CD4-positive, alpha-beta memory T cell (primary cell): ENCODE measurements around the gene EDDM13. TPM values are rescaled to one million over a fixed set of nuclear protein-coding genes. Genes with fewer than 3 reads are reported as not detected.
A peak's percentile ranks its signal among the peaks of the same experiment; 100 is the strongest.

Experiments
- CTCF ChIA-PET: fragments of 350-600 bp; sonication (Branson Sonifier 250); formaldehyde crosslinking; loops from one replicate; lab custom pipeline; 2021; ENCODE audit warnings: inconsistent platforms; ENCODE audit not compliant: partially characterized antibody; lab: Charles Lee
- POLR2A ChIA-PET: fragments of 350-600 bp; sonication (Branson Sonifier 250); formaldehyde crosslinking; loops from one replicate; lab custom pipeline; 2021; ENCODE audit not compliant: partially characterized antibody; lab: Charles Lee
- DNase-seq, 5 donors: peaks; one replicate each; pipeline versions ENCODE4 v3.0.0 to v3.0.0-alpha.2; 2020 to 2022; ENCODE audit warnings: mixed read lengths in 1 of 5
- H3K27ac ChIP-seq: one replicate; pipeline ENCODE4 v1.7.0; 2013; ENCODE audit warnings: low read depth, low read length
- H3K27me3 ChIP-seq: 2 replicates; pipeline ENCODE4 v1.7.0; 2013; ENCODE audit warnings: mild to moderate bottlenecking, low read length, moderate library complexity; ENCODE audit not compliant: insufficient read depth
- H3K36me3 ChIP-seq: 2 replicates; pipeline ENCODE4 v1.7.0; 2013; ENCODE audit warnings: mild to moderate bottlenecking, low read length, moderate library complexity; ENCODE audit not compliant: insufficient read depth
- H3K4me1 ChIP-seq: 2 replicates; pipeline ENCODE4 v1.7.0; 2013; ENCODE audit warnings: mild to moderate bottlenecking, low read length, moderate library complexity; ENCODE audit not compliant: insufficient read depth
- H3K4me3 ChIP-seq, 2 donors: one replicate each; pipeline ENCODE4 v1.7.0; 2013; ENCODE audit warnings: low read length in 2 of 2, mild to moderate bottlenecking in 1 of 2
- H3K9me3 ChIP-seq, 2 donors: one replicate each; pipeline ENCODE4 v1.7.0; 2013; ENCODE audit warnings: low read length in 2 of 2, control low read depth in 1 of 2; ENCODE audit not compliant: control insufficient read depth in 1 of 2
- H3K27ac Mint-ChIP-seq, 7 donors: one replicate each; pipeline ENCODE4 v1.8.0; 2020 to 2021; ENCODE audit warnings: mixed read lengths in 7 of 7, mild to moderate bottlenecking in 6 of 7, inconsistent platforms in 3 of 7, moderate library complexity in 3 of 7
- H3K27me3 Mint-ChIP-seq, 2 donors: one replicate each; pipeline ENCODE4 v1.8.0; 2020 to 2021; ENCODE audit warnings: mixed read lengths in 2 of 2
- H3K36me3 Mint-ChIP-seq, 2 donors: one replicate each; pipeline ENCODE4 v1.8.0; 2020 to 2021; ENCODE audit warnings: mixed read lengths in 2 of 2, inconsistent platforms in 1 of 2, mild to moderate bottlenecking in 1 of 2
- H3K4me1 Mint-ChIP-seq, 4 donors: one replicate each; pipeline ENCODE4 v1.8.0; 2020 to 2021; ENCODE audit warnings: mixed read lengths in 4 of 4, mild to moderate bottlenecking in 1 of 4
- H3K4me3 Mint-ChIP-seq, 8 donors: one replicate each; pipeline ENCODE4 v1.8.0; 2020 to 2021; ENCODE audit warnings: mixed read lengths in 8 of 8, mild to moderate bottlenecking in 7 of 8, moderate library complexity in 6 of 8, inconsistent platforms in 3 of 8
- H3K9me3 Mint-ChIP-seq, 8 donors: one replicate each; pipeline ENCODE4 v1.8.0; 2020 to 2021; ENCODE audit warnings: mixed read lengths in 8 of 8, mild to moderate bottlenecking in 5 of 8, inconsistent platforms in 3 of 8, moderate library complexity in 1 of 8
- intact Hi-C: fragments of 100-400 bp; cut with micrococcal nuclease; formaldehyde crosslinking; loops from one replicate; pipeline ENCODE4 v1.15.1; 2023
- polyA plus RNA-seq, 2 donors: library from polyadenylated mRNA; unstranded; fragments of 300-500 nt; fragmentation: Illumina TruSeq; gene quantifications; one replicate each; pipeline ENCODE4 v1.2.3, GENCODE V29; 2021
- total RNA-seq, 2 experiments: library from RNA; stranded (reverse); gene quantifications; one replicate each; pipeline ENCODE4 v1.2.3, GENCODE V29; 2021

Gene EDDM13
- total and polyA plus RNA-seq, 4 experiments from 2014 or later: 1.6 TPM; not detected in 3

DNA sequence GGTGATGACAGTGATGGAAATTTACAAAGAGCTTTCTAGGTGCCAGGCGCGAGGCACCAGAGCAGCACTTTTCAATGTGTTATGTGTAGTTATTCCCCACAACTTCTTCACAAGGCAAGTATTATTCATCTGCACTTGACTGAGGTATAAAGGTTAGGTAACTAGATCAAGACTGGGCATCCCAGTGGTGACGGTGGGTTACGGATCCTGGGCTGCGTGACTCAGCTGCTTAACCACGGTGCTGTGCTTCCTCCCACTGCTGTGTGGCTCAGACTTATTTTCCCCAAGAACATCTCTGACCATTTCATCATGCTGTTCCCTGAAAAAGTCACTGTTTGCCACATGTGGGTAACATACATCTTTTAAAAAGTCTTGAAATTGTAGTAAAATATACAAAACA is 19.3 kb downstream of the EDDM13 start:
- intact Hi-C loops: no loop called here
- POLR2A ChIA-PET: no interaction called here
- H3K9me3 ChIP-seq: no peaks in the 10 kb centered on the region
- H3K4me3 ChIP-seq: no peak overlapping the region
- Mint-ChIP-seq H3K27me3 (no peaks in the 10 kb centered on the region), H3K36me3 (peaks cover 23 to 63% of the 10 kb centered on the region in 2 donors), H3K4me1 (no peaks in the 10 kb centered on the region), H3K9me3 (peaks cover 0 to 4% (median 0%) of the 10 kb centered on the region in 8 donors), H3K4me3 (no peak overlapping the region), H3K27ac (no peak overlapping the region)
- no peak overlapping the region for H3K27ac ChIP-seq
- no peaks in the 10 kb centered on the region for H3K36me3 ChIP-seq
- no peaks in the 10 kb centered on the region for H3K27me3 ChIP-seq
- no peaks in the 10 kb centered on the region for H3K4me1 ChIP-seq
- CTCF ChIA-PET: interaction anchor here (1.6 kb wide), 1 partner anchor 39 kb away, joined by 3 read pairs; no protein-coding TSS in a partner anchor
- DNase-seq: no peak

DNA sequence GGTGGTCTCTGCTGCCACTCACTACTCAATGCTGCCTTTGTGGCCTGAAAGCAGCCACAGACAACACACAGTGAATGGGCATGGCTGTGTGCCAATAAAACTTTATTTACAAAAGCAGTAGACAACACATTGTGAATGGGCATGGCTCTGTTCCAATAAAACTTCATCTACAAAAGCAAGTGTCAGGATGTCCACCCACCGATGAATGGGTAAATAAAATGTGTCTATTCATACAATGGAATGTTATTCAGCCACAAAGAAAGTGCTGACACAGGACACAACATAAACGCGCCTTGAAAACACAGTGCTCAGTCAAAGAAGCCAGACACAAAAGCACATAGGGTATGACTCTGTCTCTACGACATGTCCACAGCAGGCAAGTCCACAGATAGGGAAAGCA is 22.0 kb downstream of the EDDM13 start:
- intact Hi-C loops: no loop called here
- Mint-ChIP-seq H3K27me3 (no peaks in the 10 kb centered on the region), H3K4me3 (no peak overlapping the region), H3K9me3 (peaks cover 0 to 4% (median 0%) of the 10 kb centered on the region in 8 donors), H3K27ac (peak overlapping the region in 1 of 7 donors; percentile 11), H3K36me3 (peaks cover 25 to 61% of the 10 kb centered on the region in 2 donors), H3K4me1 (no peaks in the 10 kb centered on the region)
- POLR2A ChIA-PET: no interaction called here
- Histone ChIP-seq H3K9me3 (no peaks in the 10 kb centered on the region), H3K4me1 (no peaks in the 10 kb centered on the region), H3K36me3 (no peaks in the 10 kb centered on the region), H3K27ac (no peak overlapping the region), H3K4me3 (no peak overlapping the region), H3K27me3 (no peaks in the 10 kb centered on the region)
- DNase-seq: no peak
- CTCF ChIA-PET: no interaction called here

DNA sequence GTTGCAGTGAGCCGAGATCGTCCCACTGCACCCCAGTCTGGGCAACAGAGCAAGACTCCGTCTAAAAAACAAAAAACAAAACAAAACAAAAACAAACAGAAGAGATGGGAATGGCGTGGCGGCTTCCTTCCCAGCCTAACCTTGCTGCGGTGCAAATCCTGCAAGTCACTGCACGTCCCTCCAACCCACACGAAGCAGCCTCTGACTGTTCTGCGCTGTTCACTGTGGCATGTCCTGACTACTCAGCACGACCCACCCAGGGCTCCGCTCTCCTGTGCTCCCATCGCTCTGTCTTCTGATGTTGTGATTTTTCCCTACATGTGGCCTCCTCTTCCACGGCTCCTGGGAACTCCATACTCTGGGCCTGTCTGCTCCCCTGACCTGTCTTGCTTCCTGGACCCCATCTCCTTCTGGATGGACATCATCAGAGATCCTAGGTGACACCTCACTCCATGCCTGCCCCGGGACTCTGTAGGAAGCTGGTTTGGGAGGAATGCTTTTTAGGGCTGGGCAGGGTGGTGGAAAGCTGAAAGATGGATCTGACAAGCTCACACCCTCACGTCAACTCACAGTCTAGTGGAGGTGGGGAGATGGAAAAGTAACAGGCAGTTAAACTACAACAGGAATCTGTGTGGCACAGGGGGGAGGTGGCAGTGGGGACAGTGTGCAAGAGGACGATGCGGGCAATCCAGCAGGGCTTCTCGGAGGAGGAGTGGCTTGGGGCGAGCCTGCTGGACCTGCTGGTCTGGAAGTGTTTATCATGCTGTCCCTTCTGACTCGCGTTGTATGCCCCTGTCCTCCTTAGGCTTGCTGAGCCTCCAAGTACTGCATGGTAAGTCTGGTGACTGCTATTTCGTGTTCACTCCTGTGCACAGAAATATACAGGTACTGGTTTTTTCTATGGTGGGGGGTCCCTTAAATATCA is 23.2 kb downstream of the EDDM13 start:
- Mint-ChIP-seq H3K27ac (peak overlapping the region in 2 of 7 donors; percentile 8 to 12), H3K4me3 (no peak overlapping the region)
- CTCF ChIA-PET: no interaction called here

DNA sequence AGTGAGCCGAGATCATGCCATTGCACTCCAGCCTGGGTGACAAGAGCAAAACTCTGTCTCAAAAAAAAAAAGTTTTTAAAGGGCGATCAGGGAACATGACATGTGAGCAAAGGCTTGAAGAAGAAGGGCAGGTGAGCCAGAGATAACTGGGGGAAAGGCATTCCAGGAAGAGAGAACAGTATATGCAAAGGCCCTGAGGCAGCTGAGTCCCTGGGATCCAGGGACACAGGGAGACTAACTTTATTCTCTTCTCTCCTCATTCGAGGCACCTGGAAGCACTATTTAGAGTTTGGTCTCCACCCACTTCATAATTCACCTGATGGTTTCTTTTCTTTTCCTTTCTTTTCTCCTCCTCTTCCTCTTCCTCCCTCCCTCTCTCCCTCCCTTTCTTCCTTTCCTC is 24.5 kb downstream of the EDDM13 start:
- Mint-ChIP-seq H3K4me3 (no peak overlapping the region), H3K27ac (no peak overlapping the region), H3K9me3 (peaks cover 0 to 4% (median 0%) of the 10 kb centered on the region in 8 donors), H3K36me3 (peaks cover 23 to 55% of the 10 kb centered on the region in 2 donors), H3K27me3 (no peaks in the 10 kb centered on the region), H3K4me1 (peaks cover 7 to 16% (median 12%) of the 10 kb centered on the region in 4 donors)
- H3K9me3 ChIP-seq: no peaks in the 10 kb centered on the region
- no peaks in the 10 kb centered on the region for H3K36me3 ChIP-seq
- POLR2A ChIA-PET: no interaction called here
- no peaks in the 10 kb centered on the region for H3K27me3 ChIP-seq
- CTCF ChIA-PET: interaction anchor here (1.0 kb wide), 1 partner anchor 38 kb away, joined by 3 read pairs; no protein-coding TSS in a partner anchor
- H3K27ac ChIP-seq: no peak overlapping the region
- peaks cover 8% of the 10 kb centered on the region for H3K4me1 ChIP-seq
- intact Hi-C loops: no loop called here
- no peak overlapping the region for H3K4me3 ChIP-seq
- DNase-seq: no peak

More for the DNA sequence above, 23.2 kb downstream of the EDDM13 start:
- H3K27me3 ChIP-seq: no peaks in the 10 kb centered on the region
- no peaks in the 10 kb centered on the region for H3K4me1 ChIP-seq
- intact Hi-C loops: no loop called here
- H3K9me3 Mint-ChIP-seq: peaks cover 0 to 4% (median 0%) of the 10 kb centered on the region in 8 donors
- no peak overlapping the region for H3K4me3 ChIP-seq
- H3K27me3 Mint-ChIP-seq: no peaks in the 10 kb centered on the region
- no peak for DNase-seq
- peaks cover 26 to 63% of the 10 kb centered on the region in 2 donors for H3K36me3 Mint-ChIP-seq
- POLR2A ChIA-PET: no interaction called here
- no peak overlapping the region for H3K27ac ChIP-seq
- peaks cover 1 to 7% (median 3%) of the 10 kb centered on the region in 4 donors for H3K4me1 Mint-ChIP-seq
- no peaks in the 10 kb centered on the region for H3K36me3 ChIP-seq
- H3K9me3 ChIP-seq: no peaks in the 10 kb centered on the region

DNA sequence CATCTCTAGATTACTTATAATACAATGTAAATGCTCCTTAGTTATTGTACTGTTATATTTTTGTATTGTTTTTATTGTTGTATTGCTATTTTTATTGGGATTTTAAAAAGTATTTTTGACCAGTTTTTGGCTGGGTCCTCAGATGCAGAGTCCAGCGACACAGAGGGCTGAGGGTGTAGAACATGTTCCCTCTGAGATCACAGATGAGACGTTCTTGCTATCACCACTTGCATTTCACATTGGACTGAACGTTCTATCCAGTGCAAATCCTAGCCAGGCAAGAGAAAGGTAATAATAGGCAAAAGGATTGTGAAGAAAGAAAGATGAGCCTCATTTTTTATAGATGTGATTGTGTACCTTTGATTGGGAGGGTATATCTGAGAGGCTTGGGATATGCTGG is 27.1 kb downstream of the EDDM13 start:
- Mint-ChIP-seq H3K36me3 (peaks cover 30 to 50% of the 10 kb centered on the region in 2 donors), H3K27ac (peak overlapping the region in 1 of 7 donors; percentile 21)
- POLR2A ChIA-PET: interaction anchor here (0.7 to 1.0 kb wide), 2 partner anchors 14 to 16 kb away, joined by 3 to 5 read pairs; no protein-coding TSS in a partner anchor

DNA sequence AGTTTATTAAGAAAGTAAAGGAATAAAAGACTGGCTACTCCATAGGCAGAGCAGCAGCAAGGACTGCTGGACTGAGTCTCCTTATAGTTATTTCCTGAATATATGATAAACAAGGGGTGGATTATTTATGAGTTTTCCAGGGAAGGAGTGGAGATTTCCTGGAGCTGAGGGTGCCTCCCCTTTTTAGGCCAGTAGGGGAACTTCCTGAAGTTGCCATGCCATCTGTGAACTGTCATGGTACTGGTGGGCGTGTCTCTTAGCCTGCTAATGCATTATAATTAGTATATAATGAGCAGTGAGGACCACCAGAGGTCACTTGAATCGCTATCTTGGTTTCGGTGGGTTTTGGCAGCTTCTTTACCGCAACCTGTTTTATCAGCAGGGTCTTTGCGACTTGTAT is 28.6 kb downstream of the EDDM13 start:
- H3K4me3 ChIP-seq: no peak overlapping the region
- Mint-ChIP-seq H3K27ac (peak overlapping the region in 3 of 7 donors; percentile 10 to 82 (median 76)), H3K9me3 (peaks cover 0 to 4% (median 0%) of the 10 kb centered on the region in 8 donors), H3K27me3 (no peaks in the 10 kb centered on the region), H3K4me3 (peak overlapping the region in 1 of 8 donors; percentile 62), H3K36me3 (peaks cover 31 to 48% of the 10 kb centered on the region in 2 donors), H3K4me1 (peaks cover 13 to 34% (median 19%) of the 10 kb centered on the region in 4 donors)
- no peaks in the 10 kb centered on the region for H3K27me3 ChIP-seq
- no peak overlapping the region for H3K27ac ChIP-seq
- peaks cover 16% of the 10 kb centered on the region for H3K4me1 ChIP-seq
- POLR2A ChIA-PET: no interaction called here
- no peak for DNase-seq
- H3K36me3 ChIP-seq: no peaks in the 10 kb centered on the region
- no peaks in the 10 kb centered on the region for H3K9me3 ChIP-seq
- CTCF ChIA-PET: interaction anchor here (1.3 kb wide), 1 partner anchor 21 kb away, joined by 3 read pairs; no protein-coding TSS in a partner anchor
- intact Hi-C loops: no loop called here

More for the DNA sequence above, 27.1 kb downstream of the EDDM13 start:
- Histone ChIP-seq H3K27me3 (no peaks in the 10 kb centered on the region), H3K4me1 (peaks cover 16% of the 10 kb centered on the region), H3K9me3 (no peaks in the 10 kb centered on the region), H3K36me3 (no peaks in the 10 kb centered on the region), H3K27ac (no peak overlapping the region), H3K4me3 (no peak overlapping the region)
- H3K9me3 Mint-ChIP-seq: peaks cover 0 to 5% (median 0%) of the 10 kb centered on the region in 8 donors
- H3K4me3 Mint-ChIP-seq: no peak overlapping the region
- H3K4me1 Mint-ChIP-seq: peaks cover 11 to 34% (median 19%) of the 10 kb centered on the region in 4 donors
- intact Hi-C loops: no loop called here
- H3K27me3 Mint-ChIP-seq: no peaks in the 10 kb centered on the region
- CTCF ChIA-PET: interaction anchor here (0.7 to 1.0 kb wide), 2 partner anchors 8 to 47 kb away, joined by 3 to 4 read pairs; no protein-coding TSS in a partner anchor
- DNase-seq: no peak
